Rectal smooth muscle tissue (tissue), 1 donor: ENCODE measurements around the gene GFPT1.

ENCODE experiments used
- H3K27ac ChIP-seq: one replicate; pipeline ENCODE4 v1.7.0; 2013; ENCODE audit warnings: low read depth, low read length, inconsistent platforms
- H3K27me3 ChIP-seq: one replicate; pipeline ENCODE4 v1.7.0; 2013; ENCODE audit warnings: low read length; ENCODE audit not compliant: control insufficient read depth, insufficient read depth
- H3K36me3 ChIP-seq: one replicate; pipeline ENCODE4 v1.7.0; 2013; ENCODE audit warnings: low read length; ENCODE audit not compliant: control insufficient read depth, insufficient read depth
- H3K4me1 ChIP-seq: one replicate; pipeline ENCODE4 v1.7.0; 2013; ENCODE audit warnings: low read length; ENCODE audit not compliant: control insufficient read depth, insufficient read depth
- H3K4me3 ChIP-seq: one replicate; pipeline ENCODE4 v1.7.0; 2013; ENCODE audit warnings: low read length
- H3K9ac ChIP-seq: one replicate; pipeline ENCODE4 v1.7.0; 2013; ENCODE audit warnings: low read length

Gene GFPT1

GRCh38 chr2:69309351-69310110 is 77.5 kb downstream of the GFPT1 start:
- H3K27ac ChIP-seq: peak overlapping the region; percentile 86
- no peaks in the 10 kb centered on the region for H3K27me3 ChIP-seq
- no peak overlapping the region for H3K9ac ChIP-seq
- no peaks in the 10 kb centered on the region for H3K36me3 ChIP-seq
- peak overlapping the region; percentile 38 for H3K4me3 ChIP-seq
- peaks cover 40% of the 10 kb centered on the region for H3K4me1 ChIP-seq

DNA sequence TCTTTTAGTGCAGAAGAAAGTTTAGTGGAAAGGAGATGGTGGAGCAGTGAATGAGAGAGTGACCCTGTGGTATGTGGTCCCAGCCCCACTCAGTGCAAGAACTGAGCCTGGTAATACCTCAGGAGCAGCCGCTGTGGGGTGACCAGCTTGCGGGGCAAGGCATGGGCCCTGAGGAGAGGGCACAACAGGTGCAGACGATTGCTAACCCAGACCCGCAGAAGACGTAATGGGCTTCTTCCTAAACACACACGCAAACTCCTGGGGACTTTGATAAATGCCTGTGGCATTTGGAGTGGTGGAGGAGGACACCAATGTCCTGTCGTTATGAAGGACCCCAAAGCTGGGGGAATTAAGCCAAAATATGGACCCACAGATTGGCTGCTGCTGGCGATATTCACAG is 78.7 kb downstream of the GFPT1 start:
- H3K4me1 ChIP-seq: peaks cover 40% of the 10 kb centered on the region

DNA sequence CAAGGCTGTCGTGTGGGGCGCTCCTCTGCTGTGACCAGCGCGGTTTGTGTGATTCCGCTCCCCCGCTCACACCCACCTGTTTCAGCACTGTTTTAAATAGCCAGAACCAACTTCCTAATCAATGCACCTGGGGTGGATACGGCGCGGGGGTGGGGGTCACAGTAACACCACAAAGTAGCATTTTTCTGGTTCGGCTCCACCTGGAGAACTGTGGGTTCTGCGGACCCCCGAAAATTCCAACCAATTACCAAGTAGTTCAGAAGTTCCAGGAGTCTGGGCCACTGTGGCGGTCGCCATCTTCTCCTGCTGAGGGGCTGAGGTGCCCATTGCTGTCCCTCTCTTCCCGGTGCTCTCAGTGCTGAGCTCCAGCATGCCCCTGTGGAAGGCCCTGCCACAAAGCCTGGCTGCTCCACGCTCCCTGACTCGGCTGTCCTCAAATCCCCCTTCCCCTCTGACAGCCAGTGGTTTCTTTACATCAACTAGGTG is 79.4 kb downstream of the GFPT1 start:
- H3K9ac ChIP-seq: peak overlapping the region; percentile 64
- peak overlapping the region; percentile 90 for H3K4me3 ChIP-seq
- peaks cover 40% of the 10 kb centered on the region for H3K4me1 ChIP-seq
- H3K27ac ChIP-seq: peak overlapping the region; percentile 86
- no peaks in the 10 kb centered on the region for H3K36me3 ChIP-seq
- no peaks in the 10 kb centered on the region for H3K27me3 ChIP-seq

More for the DNA sequence above, 78.7 kb downstream of the GFPT1 start:
- H3K4me3 ChIP-seq: no peak overlapping the region
- no peak overlapping the region for H3K9ac ChIP-seq
- H3K36me3 ChIP-seq: no peaks in the 10 kb centered on the region
- peak overlapping the region; percentile 86 for H3K27ac ChIP-seq
- H3K27me3 ChIP-seq: no peaks in the 10 kb centered on the region

- H3K9ac ChIP-seq: peak overlapping the region; percentile 64
- H3K36me3 ChIP-seq: no peaks in the 10 kb centered on the region
- peak overlapping the region; percentile 90 for H3K4me3 ChIP-seq
- peak overlapping the region; percentile 86 for H3K27ac ChIP-seq
- H3K4me1 ChIP-seq: peaks cover 40% of the 10 kb centered on the region
- no peaks in the 10 kb centered on the region for H3K27me3 ChIP-seq
Observed at GRCh38 chr2:69306822-69307578, 80.0 kb downstream of the GFPT1 start.

- Histone ChIP-seq H3K9ac (peak overlapping the region; percentile 64), H3K4me1 (peaks cover 37% of the 10 kb centered on the region), H3K4me3 (peak overlapping the region; percentile 90), H3K27ac (peak overlapping the region; percentile 86), H3K36me3 (no peaks in the 10 kb centered on the region), H3K27me3 (no peaks in the 10 kb centered on the region)
Observed at GRCh38 chr2:69306393-69306821, 80.6 kb downstream of the GFPT1 start.

DNA sequence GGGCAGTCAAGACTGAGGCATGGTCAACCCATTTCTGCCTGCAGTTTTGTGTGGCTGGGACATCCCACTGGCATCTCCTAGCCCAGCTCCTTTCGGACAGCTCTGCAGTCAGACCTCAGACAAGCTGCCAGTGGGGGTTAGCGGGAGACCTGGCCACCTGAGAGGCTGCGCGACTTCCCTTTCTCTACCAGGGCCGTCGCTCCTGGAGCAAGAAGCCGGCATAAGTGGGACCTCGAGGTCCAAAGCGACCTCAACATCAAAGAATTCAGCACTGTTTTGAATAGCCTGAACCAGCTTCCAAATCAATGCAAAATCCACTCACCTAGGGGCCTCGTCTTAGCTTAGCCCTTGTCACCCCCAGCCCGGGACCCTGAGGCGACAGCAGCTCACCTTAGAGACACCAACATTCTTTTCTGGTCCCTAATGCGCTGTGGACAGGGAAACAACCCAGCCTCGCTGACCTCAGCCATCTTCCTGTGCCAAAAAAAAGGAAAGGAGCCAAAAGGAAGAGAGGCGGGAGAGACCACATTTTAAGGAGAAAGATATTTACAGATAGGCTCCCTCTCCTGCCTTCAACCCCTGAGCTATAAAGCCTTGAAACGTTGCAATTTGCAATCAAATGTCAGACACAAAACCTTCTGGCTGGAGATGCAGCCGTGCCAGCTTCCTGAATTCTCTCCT is 81.2 kb downstream of the GFPT1 start:
- H3K27ac ChIP-seq: peak overlapping the region; percentile 86
- H3K27me3 ChIP-seq: no peaks in the 10 kb centered on the region
- H3K4me3 ChIP-seq: peak overlapping the region; percentile 90
- H3K4me1 ChIP-seq: peaks cover 31% of the 10 kb centered on the region
- H3K9ac ChIP-seq: no peak overlapping the region
- H3K36me3 ChIP-seq: no peaks in the 10 kb centered on the region

DNA sequence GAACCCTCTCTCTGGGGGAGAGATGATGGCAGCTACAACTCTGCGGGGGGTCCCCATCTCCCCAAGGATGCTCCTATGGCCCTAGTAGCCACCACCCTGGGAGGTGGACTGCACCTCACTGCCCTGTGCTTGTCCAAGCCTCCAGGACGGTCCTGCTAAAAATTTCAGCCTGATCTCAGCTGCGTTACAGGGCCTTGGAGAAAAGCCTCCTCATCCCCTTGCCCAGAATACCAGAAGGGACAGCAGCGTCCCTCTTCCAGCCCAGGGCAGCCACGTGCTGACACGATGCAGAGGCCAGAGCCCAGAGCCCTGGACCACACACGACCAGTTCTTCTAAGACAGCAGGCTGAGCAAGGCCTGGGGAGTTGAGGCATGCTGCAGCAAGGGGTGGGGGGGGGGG is 81.9 kb downstream of the GFPT1 start:
- H3K36me3 ChIP-seq: no peaks in the 10 kb centered on the region
- no peak overlapping the region for H3K4me3 ChIP-seq
- peaks cover 24% of the 10 kb centered on the region for H3K4me1 ChIP-seq
- H3K27ac ChIP-seq: no peak overlapping the region
- H3K27me3 ChIP-seq: no peaks in the 10 kb centered on the region
- H3K9ac ChIP-seq: no peak overlapping the region

- no peak overlapping the region for H3K4me3 ChIP-seq
- no peaks in the 10 kb centered on the region for H3K36me3 ChIP-seq
- H3K4me1 ChIP-seq: peaks cover 21% of the 10 kb centered on the region
Observed at GRCh38 chr2:69304656-69305055, 82.4 kb downstream of the GFPT1 start.

GRCh38 chr2:69300650-69301049 is 86.4 kb downstream of the GFPT1 start:
- Histone ChIP-seq H3K27ac (no peak overlapping the region), H3K36me3 (no peaks in the 10 kb centered on the region), H3K9ac (no peak overlapping the region), H3K4me1 (no peaks in the 10 kb centered on the region), H3K27me3 (no peaks in the 10 kb centered on the region), H3K4me3 (no peak overlapping the region)

More at GRCh38 chr2:69304656-69305055, 82.4 kb downstream of the GFPT1 start:
- Histone ChIP-seq H3K27ac (no peak overlapping the region), H3K9ac (no peak overlapping the region), H3K27me3 (no peaks in the 10 kb centered on the region)

DNA sequence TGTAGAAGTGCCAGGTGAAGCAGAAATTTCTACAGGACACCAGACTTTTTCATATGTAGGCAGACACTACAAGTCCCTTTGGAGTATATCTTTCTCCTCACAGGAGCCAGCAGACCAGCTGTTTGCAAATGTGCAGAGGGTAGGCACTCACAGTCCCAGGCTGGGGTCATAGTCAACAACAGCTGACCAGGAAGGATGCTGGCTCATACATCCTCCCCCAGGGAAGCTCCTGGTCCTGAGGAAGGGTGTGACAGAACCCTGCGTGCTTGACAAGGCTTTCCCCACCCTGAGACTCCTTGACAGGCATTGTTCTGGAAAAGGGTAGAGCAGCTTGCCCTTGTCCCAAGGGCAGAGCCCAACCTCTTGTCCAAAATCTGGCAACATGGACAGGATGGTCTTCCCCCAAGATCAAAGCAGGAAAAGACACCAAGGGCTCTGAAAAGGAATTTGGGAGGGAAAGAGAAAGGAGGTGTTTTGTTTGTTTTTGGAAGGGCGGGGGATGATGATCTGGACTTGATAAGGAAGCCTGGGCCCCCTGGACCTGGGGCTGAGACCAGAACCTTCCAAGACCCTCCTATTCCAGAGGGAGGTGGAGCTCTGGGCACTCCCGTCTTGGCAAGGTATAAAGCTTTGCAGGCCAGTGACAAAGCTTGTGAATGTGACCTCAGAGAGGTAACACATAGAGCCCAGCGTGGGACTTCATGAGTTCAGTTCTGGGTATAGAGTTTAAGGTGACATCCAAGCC is 87.1 kb downstream of the GFPT1 start:
- H3K27ac ChIP-seq: no peak overlapping the region
- H3K4me1 ChIP-seq: no peaks in the 10 kb centered on the region
- H3K9ac ChIP-seq: no peak overlapping the region
- H3K4me3 ChIP-seq: no peak overlapping the region
- no peaks in the 10 kb centered on the region for H3K36me3 ChIP-seq
- H3K27me3 ChIP-seq: no peaks in the 10 kb centered on the region

- Histone ChIP-seq H3K4me1 (no peaks in the 10 kb centered on the region), H3K36me3 (no peaks in the 10 kb centered on the region), H3K9ac (no peak overlapping the region), H3K4me3 (no peak overlapping the region), H3K27ac (no peak overlapping the region), H3K27me3 (no peaks in the 10 kb centered on the region)
Observed at GRCh38 chr2:69298862-69299261, 88.2 kb downstream of the GFPT1 start.

DNA sequence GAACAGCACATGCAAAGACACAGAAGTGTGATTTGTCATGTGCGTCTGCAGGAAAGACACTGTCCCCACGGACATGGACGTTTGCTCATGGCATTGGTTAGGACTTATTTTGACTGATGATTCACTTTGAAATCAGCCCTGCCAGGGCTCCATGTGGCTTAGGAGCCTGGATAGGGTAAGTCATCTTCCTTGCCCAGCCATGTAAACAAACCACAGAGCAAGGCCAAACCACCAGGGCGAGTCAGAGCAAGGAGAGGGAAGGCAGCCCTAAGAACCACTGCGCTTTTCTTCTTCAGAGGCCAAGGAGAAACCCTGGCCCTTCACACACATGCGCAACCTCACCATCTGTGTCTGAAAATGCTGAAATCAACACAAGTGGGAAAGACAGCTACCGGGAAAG is 88.8 kb downstream of the GFPT1 start:
- Histone ChIP-seq H3K9ac (no peak overlapping the region), H3K4me3 (no peak overlapping the region), H3K27me3 (no peaks in the 10 kb centered on the region), H3K36me3 (no peaks in the 10 kb centered on the region), H3K4me1 (no peaks in the 10 kb centered on the region), H3K27ac (no peak overlapping the region)
